ENCODE results near the gene PES1. TPM values are rescaled to one million over a fixed set of nuclear protein-coding genes. Genes with fewer than 3 reads are reported as not detected.
A peak's percentile ranks its signal among the peaks of the same experiment; 100 is the strongest.
"Not testable (repeated sequence)": the region's sequence is repeated elsewhere in the genome, so short reads cannot be mapped to it uniquely, and the experiment has no call there.

PES1 gene
- total RNA-seq, 1 donor = 54.9 TPM

GRCh38 chr22:30602049-30602448 is 10.3 kb upstream of the PES1 start:
- DNase-seq (ENCODE audit: low read depth) = peak; percentile 33
- no peak overlapping the region for H3K4me3 ChIP-seq (ENCODE audit: low read depth, low read length)
- TF ChIP-seq, protein P1, sequence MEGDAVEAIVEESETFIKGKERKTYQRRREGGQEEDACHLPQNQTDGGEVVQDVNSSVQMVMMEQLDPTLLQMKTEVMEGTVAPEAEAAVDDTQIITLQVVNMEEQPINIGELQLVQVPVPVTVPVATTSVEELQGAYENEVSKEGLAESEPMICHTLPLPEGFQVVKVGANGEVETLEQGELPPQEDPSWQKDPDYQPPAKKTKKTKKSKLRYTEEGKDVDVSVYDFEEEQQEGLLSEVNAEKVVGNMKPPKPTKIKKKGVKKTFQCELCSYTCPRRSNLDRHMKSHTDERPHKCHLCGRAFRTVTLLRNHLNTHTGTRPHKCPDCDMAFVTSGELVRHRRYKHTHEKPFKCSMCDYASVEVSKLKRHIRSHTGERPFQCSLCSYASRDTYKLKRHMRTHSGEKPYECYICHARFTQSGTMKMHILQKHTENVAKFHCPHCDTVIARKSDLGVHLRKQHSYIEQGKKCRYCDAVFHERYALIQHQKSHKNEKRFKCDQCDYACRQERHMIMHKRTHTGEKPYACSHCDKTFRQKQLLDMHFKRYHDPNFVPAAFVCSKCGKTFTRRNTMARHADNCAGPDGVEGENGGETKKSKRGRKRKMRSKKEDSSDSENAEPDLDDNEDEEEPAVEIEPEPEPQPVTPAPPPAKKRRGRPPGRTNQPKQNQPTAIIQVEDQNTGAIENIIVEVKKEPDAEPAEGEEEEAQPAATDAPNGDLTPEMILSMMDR (IDR thresholded peaks at IDR 0.05; ENCODE audit: insufficient read depth, low read length) = peak; percentile 44

- DNase-seq (ENCODE audit: low read depth) = no peak
- TF ChIP-seq, protein P1 (IDR thresholded peaks at IDR 0.05; ENCODE audit: insufficient read depth, low read length) = no peak
- no peak overlapping the region for H3K4me3 ChIP-seq (ENCODE audit: low read depth, low read length)
Observed at GRCh38 chr22:30601464-30601863, 9.8 kb upstream of the PES1 start.

- no peak for DNase-seq (ENCODE audit: low read depth)
- TF ChIP-seq, protein P1 (IDR thresholded peaks at IDR 0.05; ENCODE audit: insufficient read depth, low read length) = no peak
- no peak overlapping the region for H3K4me3 ChIP-seq (ENCODE audit: low read depth, low read length)
Observed at GRCh38 chr22:30600921-30601320, 9.2 kb upstream of the PES1 start.

DNA sequence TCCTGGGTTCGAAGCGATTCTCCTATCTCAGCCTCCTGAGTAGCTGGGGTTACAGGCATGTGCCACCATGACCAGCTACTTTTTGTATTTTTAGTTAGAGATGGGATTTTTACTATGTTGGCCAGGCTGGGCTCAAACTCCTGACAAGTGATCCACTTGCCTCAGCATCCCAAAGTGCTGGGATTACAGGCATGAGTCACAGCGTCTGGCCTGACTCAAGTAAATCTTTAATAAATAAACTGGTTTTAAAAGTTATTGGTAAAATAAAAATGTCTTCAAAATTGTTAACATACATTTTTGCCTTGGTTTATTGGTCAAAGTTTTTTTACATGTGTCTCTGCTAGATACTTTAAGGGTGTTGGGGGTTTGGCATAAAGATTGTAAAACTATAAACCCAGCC is 7.3 kb upstream of the PES1 start:
- TF ChIP-seq, protein P1 (IDR thresholded peaks at IDR 0.05; ENCODE audit: insufficient read depth, low read length) = no peak
- H3K4me3 ChIP-seq (ENCODE audit: low read depth, low read length) = no peak overlapping the region
- DNase-seq (ENCODE audit: low read depth) = no peak

- H3K4me3 ChIP-seq (ENCODE audit: low read depth, low read length) = no peak overlapping the region
- DNase-seq (ENCODE audit: low read depth) = no peak
- TF ChIP-seq, protein P1 (IDR thresholded peaks at IDR 0.05; ENCODE audit: insufficient read depth, low read length) = no peak
Observed at GRCh38 chr22:30596886-30597285, 5.2 kb upstream of the PES1 start.

DNA sequence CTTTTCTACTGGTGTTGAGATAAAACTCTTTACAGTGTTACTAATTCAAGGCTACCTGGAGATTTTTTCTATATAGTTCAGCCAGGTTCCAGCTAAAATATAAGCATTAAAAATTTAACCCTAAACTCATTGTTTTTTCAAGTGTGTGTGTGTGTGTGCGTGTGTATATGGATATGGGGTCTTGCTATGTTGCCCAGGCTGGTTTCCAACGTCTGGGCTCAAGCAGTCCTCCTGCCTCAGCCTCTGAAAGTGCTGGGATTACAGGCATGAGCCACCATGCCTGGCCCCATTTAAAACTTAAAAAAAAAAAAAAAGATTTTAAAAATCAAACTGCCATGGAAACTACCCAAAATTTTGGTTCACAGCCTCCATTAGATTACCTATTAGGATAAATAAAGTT is 4.5 kb upstream of the PES1 start:
- DNase-seq (ENCODE audit: low read depth) = no peak
- H3K4me3 ChIP-seq (ENCODE audit: low read depth, low read length) = no peak overlapping the region
- TF ChIP-seq, protein P1 (IDR thresholded peaks at IDR 0.05; ENCODE audit: insufficient read depth, low read length) = no peak

DNA sequence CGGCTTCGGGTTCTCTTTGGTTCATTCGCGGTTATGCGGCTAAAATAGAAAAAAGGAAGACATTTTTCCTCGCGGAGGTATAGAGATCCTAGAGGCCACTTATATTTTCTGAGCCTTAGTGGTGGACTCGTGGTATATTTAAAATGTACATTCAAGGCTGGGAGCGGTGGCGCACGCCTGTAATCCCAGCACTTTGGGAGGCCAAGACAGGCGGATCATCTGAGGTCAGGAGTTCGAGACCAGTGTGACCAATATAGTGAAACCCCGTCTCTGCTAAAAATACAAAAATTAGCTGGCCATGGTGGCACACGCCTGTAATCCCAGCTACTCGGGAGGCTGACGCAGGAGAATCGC is 627 bp upstream of the PES1 start:
- DNase-seq (ENCODE audit: low read depth) = not testable (repeated sequence)
- H3K4me3 ChIP-seq (ENCODE audit: low read depth, low read length) = peak overlapping the region; percentile 61

All from fibroblast of the aortic adventitia (primary cell).